ENCODE measurements around the gene BRF1. TPM values are rescaled to one million over a fixed set of nuclear protein-coding genes. Genes with fewer than 3 reads are reported as not detected.

The BRF1 gene
- total RNA-seq, 8 experiments from 2014 or later: 14.4 to 36.3 (median 30.8) TPM

DNA sequence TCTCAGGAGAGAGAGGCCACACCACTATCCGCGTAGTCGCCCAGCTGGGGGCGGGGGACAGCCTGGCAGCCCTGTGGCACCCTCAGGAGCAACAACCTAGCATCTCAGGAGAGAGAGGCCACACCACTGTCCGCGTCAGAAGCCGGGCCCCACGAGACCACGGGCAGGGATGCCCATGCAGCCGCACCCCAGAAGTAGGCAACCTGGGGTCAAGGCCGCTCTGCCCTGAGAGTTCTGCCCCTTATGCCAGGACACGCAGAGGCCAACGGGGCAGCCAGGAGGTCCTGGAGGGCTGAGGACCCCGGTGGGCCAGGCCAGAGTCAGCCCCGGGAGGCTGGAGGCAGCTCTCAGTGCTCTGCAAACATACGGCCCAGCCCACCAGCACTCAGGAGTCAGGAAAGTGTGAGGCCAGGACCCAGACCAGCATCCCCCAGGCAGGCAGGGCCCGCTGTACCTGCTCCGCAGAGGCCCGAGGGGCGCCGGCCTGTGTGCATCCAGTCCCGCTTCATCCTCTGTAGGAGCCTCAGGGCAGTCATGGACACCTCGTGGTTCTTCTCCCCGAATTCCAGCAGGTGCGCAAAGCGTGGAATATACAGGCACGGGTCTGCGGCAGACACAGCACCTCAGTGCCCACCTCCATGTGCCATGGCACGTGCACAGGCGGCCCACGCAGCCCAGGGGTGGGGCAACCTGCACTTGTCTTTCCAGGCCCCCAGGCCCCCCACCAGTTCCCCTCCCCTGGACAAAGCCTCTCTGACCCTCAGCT lies 59.8 kb downstream of the BRF1 start:
- no peak for ATAC-seq (replicated peaks in 6 of 8)
- Histone ChIP-seq H3K4me3 (no peak overlapping the region), H3K4me1 (replicated peaks in 1 of 2) (peaks cover 0 to 7% of the 10 kb centered on the region in 2 donors), H3K27ac (no peak overlapping the region)
- 80 to 90% (median 89%) methylated on average over 1 to 12 of the region's 31 CpGs; no CpG with 5 or more reads in 7 of the 10 experiments for WGBS, 10 experiments
- in situ Hi-C loops (cut with MboI; ENCODE audit: low pct_unique_long_range_greater_than_20kb in 2 of 9, low sequenced_read_pairs in 9 of 9, unreplicated experiment in 9 of 9): no loop called here

DNA sequence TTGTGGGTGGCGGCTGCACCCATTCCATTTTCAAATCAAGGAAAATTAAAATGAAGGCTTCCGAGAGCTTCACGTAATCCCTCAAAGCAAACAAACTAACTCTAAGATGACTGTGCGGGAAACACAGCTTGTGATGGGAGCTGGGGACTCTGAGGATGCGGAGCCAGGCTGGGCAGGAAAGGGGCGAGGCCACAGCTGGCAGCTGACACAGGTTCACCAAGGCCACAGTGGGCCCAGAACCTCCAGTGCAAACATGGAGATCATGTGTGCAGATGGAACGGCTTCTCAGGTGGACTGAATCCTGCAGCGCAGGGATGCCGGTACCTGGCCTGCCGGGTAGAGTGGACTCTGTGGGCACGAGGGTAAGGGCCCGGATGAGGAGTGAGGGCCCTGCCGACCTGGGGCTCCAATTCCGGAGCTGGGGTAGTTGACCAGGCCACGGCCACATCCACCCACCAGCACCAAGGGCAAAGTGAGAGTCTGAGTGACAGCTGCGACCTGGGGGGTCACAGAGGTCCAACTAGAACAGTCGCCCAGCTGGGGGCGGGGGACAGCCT lies 71.6 kb downstream of the BRF1 start:
- Histone ChIP-seq H3K4me1 (replicated peaks in 1 of 2) (no peaks in the 10 kb centered on the region), H3K4me3 (no peak overlapping the region), H3K27ac (no peak overlapping the region)
- in situ Hi-C loops (cut with MboI; ENCODE audit: low pct_unique_long_range_greater_than_20kb in 2 of 9, low sequenced_read_pairs in 9 of 9, unreplicated experiment in 9 of 9): no loop called here
- ATAC-seq (replicated peaks in 6 of 8): no peak
- 87 to 100% (median 100%) methylated on average over 1 to 5 of the region's 18 CpGs; no CpG with 5 or more reads in 3 of the 10 experiments for whole genome bisulfite sequencing, 10 experiments

GRCh38 chr14:105228562-105228961 lies 72.2 kb downstream of the BRF1 start:
- Histone ChIP-seq H3K4me3 (no peak overlapping the region), H3K27ac (no peak overlapping the region), H3K4me1 (replicated peaks in 1 of 2) (no peaks in the 10 kb centered on the region)
- no peak for ATAC-seq (replicated peaks in 6 of 8)
- 67 to 100% (median 95%) methylated on average over 2 to 5 of the region's 17 CpGs; no CpG with 5 or more reads in 4 of the 10 experiments for WGBS, 10 experiments
- in situ Hi-C loops (cut with MboI; ENCODE audit: low pct_unique_long_range_greater_than_20kb in 2 of 9, low sequenced_read_pairs in 9 of 9, unreplicated experiment in 9 of 9): no loop called here

DNA sequence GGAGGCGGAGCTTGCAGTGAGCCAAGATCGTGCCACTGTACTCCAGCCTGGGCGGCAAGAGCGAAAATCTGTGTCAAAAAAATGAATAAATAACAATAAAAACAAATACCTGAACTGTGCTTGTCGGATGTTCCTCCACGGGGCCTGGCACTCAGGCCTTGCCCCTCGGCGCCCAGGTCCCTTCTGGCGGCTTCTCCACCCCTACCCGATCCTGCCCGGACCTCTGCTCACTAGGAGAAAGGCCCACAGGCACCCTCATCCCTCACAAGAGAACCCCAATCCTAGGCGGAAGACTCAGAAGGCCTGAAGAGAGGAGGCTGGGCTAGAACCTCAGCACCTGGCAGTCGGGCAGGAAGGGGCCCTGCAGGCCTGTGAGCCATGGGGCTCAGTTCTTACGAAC lies 73.5 kb downstream of the BRF1 start:
- 97 to 100% (median 97%) methylated on average over 2 to 11 of the region's 14 CpGs; no CpG with 5 or more reads in 5 of the 10 experiments for WGBS, 10 experiments
- ATAC-seq (replicated peaks in 6 of 8): no peak
- in situ Hi-C loops (cut with MboI; ENCODE audit: low pct_unique_long_range_greater_than_20kb in 2 of 9, low sequenced_read_pairs in 9 of 9, unreplicated experiment in 9 of 9): no loop called here
- no peak overlapping the region for H3K4me3 ChIP-seq
- no peaks in the 10 kb centered on the region for H3K4me1 ChIP-seq (replicated peaks in 1 of 2)
- no peak overlapping the region for H3K27ac ChIP-seq

- in situ Hi-C loops (cut with MboI; ENCODE audit: low pct_unique_long_range_greater_than_20kb in 2 of 9, low sequenced_read_pairs in 9 of 9, unreplicated experiment in 9 of 9): no loop called here
- 80 to 100% (median 97%) methylated on average over 1 to 6 of the region's 10 CpGs; no CpG with 5 or more reads in 6 of the 10 experiments for WGBS, 10 experiments
- Histone ChIP-seq H3K4me1 (replicated peaks in 1 of 2) (no peaks in the 10 kb centered on the region), H3K27ac (no peak overlapping the region), H3K4me3 (no peak overlapping the region)
- no peak for ATAC-seq (replicated peaks in 6 of 8)
These were observed 74.6 kb downstream of the BRF1 start for GRCh38 chr14:105226198-105226597.

DNA sequence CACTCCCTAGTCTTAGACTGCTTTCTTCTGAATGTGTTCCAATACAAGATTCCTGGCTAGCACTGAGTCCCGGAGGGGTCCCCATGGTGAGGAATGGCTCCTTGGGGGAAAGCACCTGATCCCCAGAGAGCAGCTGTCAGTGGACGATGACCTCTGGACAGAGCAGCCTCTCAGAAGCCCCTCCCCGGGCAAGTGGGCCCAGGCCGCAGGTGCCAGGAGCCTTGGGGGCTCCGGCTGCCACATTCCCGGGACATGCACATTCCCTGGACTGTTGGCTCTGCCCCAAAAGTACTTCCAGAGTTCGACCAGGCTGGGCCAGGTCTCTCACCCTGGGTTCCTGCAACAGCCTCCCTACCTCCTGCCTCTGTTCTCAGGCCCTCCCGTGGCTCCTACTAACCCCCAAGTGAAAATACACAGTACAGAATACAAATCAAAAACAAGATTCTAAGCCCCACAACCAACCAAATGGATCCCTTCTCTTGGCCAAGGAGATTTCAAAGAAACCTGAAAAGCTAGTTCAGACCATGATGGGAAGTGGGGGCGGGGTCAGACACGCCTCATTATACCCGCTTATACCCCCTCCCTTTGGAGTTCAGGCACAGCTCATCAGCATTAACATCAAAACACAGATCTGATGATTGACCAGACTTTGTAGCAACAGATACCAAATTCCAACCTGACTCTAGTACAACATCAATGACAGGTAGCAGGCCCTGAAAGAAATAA lies 75.8 kb downstream of the BRF1 start:
- Histone ChIP-seq H3K4me3 (no peak overlapping the region), H3K27ac (no peak overlapping the region), H3K4me1 (replicated peaks in 1 of 2) (no peaks in the 10 kb centered on the region)
- in situ Hi-C loops (cut with MboI; ENCODE audit: low pct_unique_long_range_greater_than_20kb in 2 of 9, low sequenced_read_pairs in 9 of 9, unreplicated experiment in 9 of 9): loop anchor here in 1 of 9 experiments (25.0 kb wide), 1 partner anchor 137 kb away; no protein-coding TSS in a partner anchor
- WGBS, 10 experiments: 40 to 100% (median 93%) methylated on average over 1 to 9 of the region's 11 CpGs; no CpG with 5 or more reads in 2 of the 10 experiments
- no peak for ATAC-seq (replicated peaks in 6 of 8)

DNA sequence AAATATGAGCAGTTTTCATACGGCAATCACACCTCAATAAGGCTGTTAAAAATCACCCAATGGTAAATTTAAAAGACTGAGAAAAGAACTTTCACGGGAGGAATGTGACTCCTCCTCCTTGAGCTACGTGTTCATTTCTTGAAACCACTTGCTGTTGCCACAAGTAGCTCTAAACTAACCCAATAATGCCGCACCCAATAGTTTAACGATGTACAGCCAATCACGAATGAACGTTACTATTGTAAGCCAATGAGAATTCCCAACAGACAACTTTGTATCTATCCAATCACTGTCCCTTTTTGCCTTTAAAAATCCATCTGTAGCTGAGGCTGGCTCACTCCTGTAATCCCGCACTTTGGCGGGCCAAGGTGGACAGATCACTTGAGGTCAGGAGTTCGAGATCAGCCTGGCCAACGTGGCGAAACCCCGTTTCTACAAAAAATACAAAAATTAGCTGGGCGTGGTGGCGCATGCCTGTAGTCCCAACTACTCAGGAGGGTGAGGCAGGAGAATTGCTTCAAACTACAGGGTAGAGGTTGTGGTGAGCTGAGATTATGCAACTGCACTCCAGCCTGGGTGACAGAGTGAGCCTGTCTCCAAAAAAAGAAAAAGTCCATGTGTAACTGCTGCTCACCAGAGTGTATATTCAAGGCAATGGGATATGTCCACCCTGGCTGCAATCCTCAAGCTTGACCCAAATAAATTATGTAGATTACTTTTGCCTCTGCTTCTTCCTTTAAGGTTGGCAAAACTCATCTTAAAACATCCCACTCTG lies 76.8 kb downstream of the BRF1 start:
- Histone ChIP-seq H3K27ac (no peak overlapping the region), H3K4me3 (no peak overlapping the region), H3K4me1 (replicated peaks in 1 of 2) (no peaks in the 10 kb centered on the region)
- 81 to 100% (median 95%) methylated on average over 2 to 15 of the region's 15 CpGs; no CpG with 5 or more reads in 2 of the 10 experiments for WGBS, 10 experiments
- in situ Hi-C loops (cut with MboI; ENCODE audit: low pct_unique_long_range_greater_than_20kb in 2 of 9, low sequenced_read_pairs in 9 of 9, unreplicated experiment in 9 of 9): loop anchor here in 1 of 9 experiments (25.0 kb wide), 1 partner anchor 138 kb away; no protein-coding TSS in a partner anchor
- peak in 2 of 8 experiments; percentile 55 to 76 for ATAC-seq (replicated peaks in 6 of 8)

- in situ Hi-C loops (cut with MboI; ENCODE audit: low pct_unique_long_range_greater_than_20kb in 2 of 9, low sequenced_read_pairs in 9 of 9, unreplicated experiment in 9 of 9): loop anchor here in 1 of 9 experiments (25.0 kb wide), 1 partner anchor 139 kb away; no protein-coding TSS in a partner anchor
- ATAC-seq (replicated peaks in 6 of 8): peak in 3 of 8 experiments; percentile 17 to 93 (median 70)
- Histone ChIP-seq H3K4me1 (replicated peaks in 1 of 2) (no peaks in the 10 kb centered on the region), H3K27ac (no peak overlapping the region), H3K4me3 (no peak overlapping the region)
- 67 to 100% (median 88%) methylated on average over 1 to 16 of the region's 16 CpGs for WGBS, 10 experiments
These were observed 77.5 kb downstream of the BRF1 start for GRCh38 chr14:105223260-105223659.

DNA sequence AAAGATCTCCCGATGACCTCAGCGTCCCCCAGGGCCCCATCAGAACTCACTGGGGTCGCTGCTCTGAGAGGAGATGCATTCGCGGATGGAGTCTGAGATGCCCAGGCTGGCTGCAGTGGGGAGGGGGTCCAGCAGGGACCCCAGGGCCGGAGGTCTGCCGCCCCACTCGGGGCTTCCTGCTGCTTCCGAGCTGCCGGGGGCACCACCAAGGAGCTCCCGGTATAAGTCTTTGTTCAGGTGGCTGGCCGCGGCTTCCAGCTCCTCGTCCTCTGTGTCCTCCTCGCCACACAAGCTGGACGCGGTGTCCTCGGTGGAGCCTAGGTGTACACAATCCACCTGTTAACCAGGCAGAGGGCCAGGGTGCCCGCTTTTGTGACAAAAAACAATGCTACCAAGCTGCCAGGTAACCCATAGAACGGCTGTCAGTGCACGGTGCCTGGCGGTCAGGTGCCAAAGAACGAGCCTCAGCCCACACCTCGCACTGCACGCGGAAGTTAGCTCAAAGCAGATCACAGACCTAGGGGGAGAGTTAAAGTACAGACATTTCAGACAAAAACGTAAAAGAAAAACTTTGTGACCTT lies 79.1 kb downstream of the BRF1 start:
- Histone ChIP-seq H3K4me1 (replicated peaks in 1 of 2) (no peaks in the 10 kb centered on the region), H3K4me3 (no peak overlapping the region), H3K27ac (no peak overlapping the region)
- in situ Hi-C loops (cut with MboI; ENCODE audit: low pct_unique_long_range_greater_than_20kb in 2 of 9, low sequenced_read_pairs in 9 of 9, unreplicated experiment in 9 of 9): loop anchor here in 1 of 9 experiments (25.0 kb wide), 1 partner anchor 141 kb away; no protein-coding TSS in a partner anchor
- ATAC-seq (replicated peaks in 6 of 8): no peak
- 83 to 100% (median 96%) methylated on average over 1 to 11 of the region's 27 CpGs for WGBS, 10 experiments

- no peak for ATAC-seq (replicated peaks in 6 of 8)
- H3K4me3 ChIP-seq: no peak overlapping the region
- H3K27ac ChIP-seq: no peak overlapping the region
- WGBS, 10 experiments: 80 to 100% (median 90%) methylated on average over 1 to 8 of the region's 29 CpGs; no CpG with 5 or more reads in 5 of the 10 experiments
- in situ Hi-C loops (cut with MboI; ENCODE audit: low pct_unique_long_range_greater_than_20kb in 2 of 9, low sequenced_read_pairs in 9 of 9, unreplicated experiment in 9 of 9): loop anchor here in 1 of 9 experiments (25.0 kb wide), 1 partner anchor 141 kb away; no protein-coding TSS in a partner anchor
- no peaks in the 10 kb centered on the region for H3K4me1 ChIP-seq (replicated peaks in 1 of 2)
These were observed 79.9 kb downstream of the BRF1 start for GRCh38 chr14:105220699-105221597.

GRCh38 chr14:105219753-105220152 lies 81.0 kb downstream of the BRF1 start:
- WGBS, 10 experiments: 100% methylated on average over 3 of the region's 17 CpGs; no CpG with 5 or more reads in 9 of the 10 experiments
- Histone ChIP-seq H3K4me3 (no peak overlapping the region), H3K4me1 (replicated peaks in 1 of 2) (no peaks in the 10 kb centered on the region), H3K27ac (no peak overlapping the region)
- in situ Hi-C loops (cut with MboI; ENCODE audit: low pct_unique_long_range_greater_than_20kb in 2 of 9, low sequenced_read_pairs in 9 of 9, unreplicated experiment in 9 of 9): loop anchor here in 1 of 9 experiments (25.0 kb wide), 1 partner anchor 143 kb away; no protein-coding TSS in a partner anchor
- no peak for ATAC-seq (replicated peaks in 6 of 8)
